BLaER1 (cell line): ENCODE data around the gene ZBTB25.

Experiments
- H3K27ac ChIP-seq: shearing (Covaris generic); formaldehyde crosslinking; 2 replicates; pipeline ENCODE4 v1.8.1; 2022
- H3K27me3 ChIP-seq: shearing (Covaris generic); formaldehyde crosslinking; 2 replicates; pipeline ENCODE4 v1.8.1; 2022
- H3K36me3 ChIP-seq: shearing (Covaris generic); formaldehyde crosslinking; 2 replicates; pipeline ENCODE4 v1.8.1; 2022
- H3K4me1 ChIP-seq: shearing (Covaris generic); formaldehyde crosslinking; 2 replicates; pipeline ENCODE4 v1.8.1; 2022
- H3K4me2 ChIP-seq: shearing (Covaris generic); formaldehyde crosslinking; 2 replicates; pipeline ENCODE4 v1.8.1; 2022
- H3K4me3 ChIP-seq: shearing (Covaris generic); formaldehyde crosslinking; 2 replicates; pipeline ENCODE4 v1.8.1; 2022
- H3K9ac ChIP-seq: shearing (Covaris generic); formaldehyde crosslinking; 2 replicates; pipeline ENCODE4 v1.8.1; 2022
- H3K9me3 ChIP-seq: shearing (Covaris generic); formaldehyde crosslinking; 2 replicates; pipeline ENCODE4 v1.8.1; 2022
- H4K20me1 ChIP-seq: shearing (Covaris generic); formaldehyde crosslinking; 2 replicates; pipeline ENCODE4 v1.8.1; 2022
- Cebpa-rat ChIP-seq: shearing (Covaris generic); IDR thresholded peaks from 2 replicates; pipeline ENCODE4 v1.8.1; 2022

ZBTB25 gene

DNA sequence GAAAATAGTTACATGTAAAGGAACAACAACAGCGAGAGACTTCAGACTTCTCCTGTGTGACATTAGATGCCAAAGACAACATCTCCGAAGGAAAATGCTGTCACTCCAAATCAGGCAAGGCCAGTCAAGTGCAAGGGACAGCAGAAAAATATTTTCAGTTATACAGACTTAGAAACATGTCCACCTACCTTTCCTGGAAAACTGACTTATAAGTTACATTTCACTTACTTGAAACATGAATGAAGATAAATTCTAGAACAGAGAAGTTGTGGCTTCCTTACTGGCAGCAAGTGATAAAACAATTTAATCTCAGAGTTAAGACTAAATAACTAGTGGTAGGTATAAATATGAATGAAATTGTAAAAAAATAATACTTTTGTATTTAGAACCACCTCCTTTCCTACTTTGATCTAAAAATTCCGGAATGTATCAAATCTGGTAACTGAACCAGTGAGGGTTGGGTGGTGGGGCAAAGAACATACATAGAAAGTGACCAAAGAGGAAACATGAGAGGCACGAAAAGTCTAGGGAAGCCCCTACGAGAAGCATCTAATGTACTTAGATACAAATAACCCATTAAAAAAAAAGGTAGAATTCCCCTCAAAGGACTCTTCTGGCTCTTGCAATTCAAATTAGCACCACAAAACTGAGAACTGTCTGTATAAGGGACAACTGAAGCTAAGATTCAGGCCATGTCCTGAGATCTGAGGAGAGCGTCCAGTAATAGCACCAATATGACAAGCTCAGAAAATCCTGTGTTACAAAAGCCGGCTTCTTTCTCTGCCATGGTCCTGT lies 94.3 kb downstream of the ZBTB25 start:
- Histone ChIP-seq H4K20me1 (peaks cover 29% of the 10 kb centered on the region), H3K27ac (no peak overlapping the region), H3K4me2 (no peak overlapping the region), H3K36me3 (peaks cover 87% of the 10 kb centered on the region), H3K4me3 (no peak overlapping the region), H3K4me1 (no peaks in the 10 kb centered on the region), H3K27me3 (no peaks in the 10 kb centered on the region), H3K9ac (no peak overlapping the region), H3K9me3 (no peaks in the 10 kb centered on the region)
- no peak for TF ChIP-seq Cebpa-rat

DNA sequence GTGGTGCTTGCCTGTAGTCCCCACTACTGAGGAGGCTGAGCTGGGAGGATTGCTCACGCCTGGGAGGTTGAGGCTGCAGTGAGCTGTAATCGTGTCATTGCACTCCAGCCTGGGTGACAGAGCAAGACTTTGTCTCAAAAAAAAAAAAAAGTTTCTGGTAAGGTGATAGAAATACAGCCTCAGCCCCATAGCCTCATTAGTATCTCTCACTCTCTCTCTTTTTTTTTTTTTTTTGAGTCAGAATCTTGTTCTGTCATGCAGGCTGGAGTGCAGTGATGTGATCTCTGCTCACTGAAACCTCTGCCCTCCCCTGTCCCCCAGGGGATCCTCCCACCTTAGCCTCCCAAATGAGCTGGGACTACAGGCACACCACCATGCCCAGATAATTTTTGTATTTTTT lies 96.3 kb downstream of the ZBTB25 start:
- Histone ChIP-seq H3K36me3 (peaks cover 87% of the 10 kb centered on the region), H3K9ac (no peak overlapping the region), H3K4me1 (no peaks in the 10 kb centered on the region), H3K4me2 (no peak overlapping the region), H3K27ac (no peak overlapping the region), H3K4me3 (no peak overlapping the region), H3K9me3 (no peaks in the 10 kb centered on the region), H3K27me3 (no peaks in the 10 kb centered on the region), H4K20me1 (peaks cover 29% of the 10 kb centered on the region)
- TF ChIP-seq Cebpa-rat: no peak

DNA sequence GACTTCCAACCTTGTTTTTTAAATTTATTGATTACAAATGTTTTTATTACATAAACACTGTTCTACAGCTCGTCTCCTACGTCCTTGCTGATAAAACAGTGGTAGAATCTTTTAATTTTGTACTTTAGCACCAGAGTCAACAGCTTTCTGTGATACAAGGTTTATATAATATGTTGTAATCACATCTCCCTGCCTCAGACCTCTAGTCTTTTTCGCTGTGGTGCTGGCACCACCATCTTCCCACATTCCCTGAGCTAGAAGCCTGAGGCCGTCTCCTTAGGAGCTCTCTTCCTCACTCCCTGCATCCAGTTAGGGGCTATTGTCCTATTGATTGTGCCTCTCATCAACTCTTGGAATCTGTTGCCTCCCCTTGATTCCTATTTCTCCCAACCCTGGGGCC lies 98.3 kb downstream of the ZBTB25 start:
- H3K4me3 ChIP-seq: no peak overlapping the region
- H4K20me1 ChIP-seq: peaks cover 24% of the 10 kb centered on the region
- no peaks in the 10 kb centered on the region for H3K9me3 ChIP-seq
- H3K27me3 ChIP-seq: no peaks in the 10 kb centered on the region
- no peaks in the 10 kb centered on the region for H3K4me1 ChIP-seq
- peaks cover 83% of the 10 kb centered on the region for H3K36me3 ChIP-seq
- H3K9ac ChIP-seq: no peak overlapping the region
- TF ChIP-seq Cebpa-rat: no peak
- H3K4me2 ChIP-seq: no peak overlapping the region
- H3K27ac ChIP-seq: no peak overlapping the region

DNA sequence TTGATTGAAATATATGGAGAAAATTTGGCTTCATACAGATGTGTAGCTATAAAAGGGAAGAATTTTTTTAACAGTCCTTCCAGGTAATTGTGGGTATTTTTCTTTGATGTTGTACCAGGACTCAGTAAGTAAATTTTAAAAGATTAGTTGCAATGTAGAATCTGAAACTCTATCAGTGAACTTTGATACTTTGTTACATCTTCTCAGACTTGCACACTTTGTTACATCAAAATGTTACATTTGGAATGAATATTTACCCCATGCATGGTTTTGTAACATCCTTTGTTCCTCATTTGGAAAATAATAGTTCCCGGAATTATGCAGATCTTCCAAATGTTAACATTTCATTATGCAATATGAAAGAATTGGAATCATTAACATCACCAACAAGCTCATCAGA lies 101.7 kb downstream of the ZBTB25 start:
- Histone ChIP-seq H3K4me2 (no peak overlapping the region), H4K20me1 (peaks cover 14% of the 10 kb centered on the region; the same call in 1 of the 2 replicates), H3K4me3 (no peak overlapping the region), H3K9me3 (no peaks in the 10 kb centered on the region), H3K27ac (no peak overlapping the region), H3K9ac (no peak overlapping the region), H3K4me1 (no peaks in the 10 kb centered on the region), H3K27me3 (no peaks in the 10 kb centered on the region), H3K36me3 (peaks cover 72% of the 10 kb centered on the region)
- TF ChIP-seq Cebpa-rat: no peak

DNA sequence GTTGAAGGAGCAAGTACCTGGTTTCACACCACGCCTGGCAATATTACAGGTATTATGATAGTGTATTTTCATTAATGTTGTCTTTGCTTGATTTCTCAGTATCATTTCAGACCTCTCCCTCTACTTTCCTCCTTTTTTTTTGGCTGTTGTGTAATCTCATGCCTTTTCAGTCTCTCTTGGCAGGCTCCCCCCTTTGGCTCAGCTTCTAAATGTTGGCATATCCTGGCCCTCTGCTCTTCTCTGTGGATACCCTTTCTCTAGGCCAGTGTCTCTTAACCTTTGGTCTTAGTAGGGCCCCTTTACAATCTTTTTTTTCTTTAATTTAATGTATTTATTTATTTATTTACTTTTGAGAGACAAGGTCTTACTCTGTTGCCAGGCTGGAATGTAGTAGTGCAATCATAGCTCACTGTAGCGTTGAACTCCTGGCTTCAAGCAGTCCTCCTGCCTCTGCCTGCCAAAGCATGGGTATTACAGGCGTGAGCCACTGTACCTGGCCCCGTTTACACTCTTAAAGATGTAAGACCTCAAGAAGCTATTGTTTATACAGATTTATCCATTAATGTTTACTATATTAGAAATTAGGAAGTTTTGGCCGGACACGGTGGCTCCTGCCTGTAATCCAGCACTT lies 102.7 kb downstream of the ZBTB25 start:
- Histone ChIP-seq H3K9ac (no peak overlapping the region), H3K4me1 (no peaks in the 10 kb centered on the region), H3K27me3 (no peaks in the 10 kb centered on the region), H4K20me1 (peaks cover 14% of the 10 kb centered on the region; the same call in 1 of the 2 replicates), H3K4me2 (no peak overlapping the region), H3K4me3 (no peak overlapping the region), H3K9me3 (no peaks in the 10 kb centered on the region), H3K36me3 (peaks cover 64% of the 10 kb centered on the region), H3K27ac (no peak overlapping the region)
- no peak for TF ChIP-seq Cebpa-rat
